Hepatocyte (in vitro differentiated cells): ENCODE measurements around the gene IRX2. TPM values are rescaled to one million over a fixed set of nuclear protein-coding genes. Genes with fewer than 3 reads are reported as not detected.

Source experiments
- DNase-seq: peaks from one replicate; pipeline ENCODE4 v3.0.0-alpha.2; 2016; ENCODE audit warnings: low spot score
- H2AFZ ChIP-seq: fragments of 200-600 bp; sonication (generic); 2 replicates; pipeline ENCODE4 v1.6.0; 2016; ENCODE audit warnings: antibody characterized with exemption, mild to moderate bottlenecking
- H3K27ac ChIP-seq: fragments of 200-600 bp; sonication (generic); 2 replicates; pipeline ENCODE4 v1.5.1; 2016; ENCODE audit warnings: mild to moderate bottlenecking
- H3K27me3 ChIP-seq: fragments of 200-600 bp; sonication (generic); 2 replicates; pipeline ENCODE4 v1.6.1; 2016
- H3K36me3 ChIP-seq: fragments of 200-600 bp; sonication (generic); replicated peaks from 2 replicates; pipeline ENCODE4 v1.5.1; 2016; ENCODE audit warnings: low read depth; ENCODE audit not compliant: insufficient read depth
- H3K4me1 ChIP-seq: fragments of 200-600 bp; sonication (generic); 2 replicates; pipeline ENCODE4 v1.5.1; 2016; ENCODE audit warnings: mild to moderate bottlenecking, moderate library complexity; ENCODE audit not compliant: insufficient read depth
- H3K4me2 ChIP-seq: fragments of 200-600 bp; sonication (generic); 2 replicates; pipeline ENCODE4 v1.6.0; 2016
- H3K4me3 ChIP-seq: fragments of 200-600 bp; sonication (generic); 2 replicates; pipeline ENCODE4 v1.5.1; 2016; ENCODE audit warnings: mild to moderate bottlenecking
- H3K79me2 ChIP-seq: fragments of 200-600 bp; sonication (generic); 2 replicates; pipeline ENCODE4 v1.6.0; 2017; ENCODE audit warnings: mild to moderate bottlenecking
- H3K9me2 ChIP-seq: fragments of 200-600 bp; sonication (generic); replicated peaks from 2 replicates; pipeline ENCODE4 v1.6.0; 2017; ENCODE audit warnings: mild to moderate bottlenecking; ENCODE audit not compliant: insufficient read depth
- H3K9me3 ChIP-seq: fragments of 200-600 bp; sonication (generic); 2 replicates; pipeline ENCODE4 v1.5.1; 2016; ENCODE audit warnings: low read depth, mild to moderate bottlenecking
- H4K20me1 ChIP-seq: fragments of 200-600 bp; sonication (generic); 2 replicates; pipeline ENCODE4 v1.6.0; 2016; ENCODE audit warnings: mild to moderate bottlenecking; ENCODE audit not compliant: insufficient read depth, poor library complexity, severe bottlenecking
- CTCF ChIP-seq: fragments of 200-600 bp; sonication (generic); IDR thresholded peaks from 2 replicates; pipeline ENCODE4 v1.5.1; 2016; ENCODE audit warnings: antibody characterized with exemption, mild to moderate bottlenecking; ENCODE audit not compliant: poor library complexity
- EZH2 ChIP-seq: fragments of 200-600 bp; sonication (generic); IDR thresholded peaks from 2 replicates; pipeline ENCODE4 v1.6.1; 2016; ENCODE audit warnings: antibody characterized with exemption, mild to moderate bottlenecking, borderline replicate concordance
- EZH2phosphoT487 ChIP-seq: fragments of 200-600 bp; sonication (generic); IDR thresholded peaks from one replicate; pipeline ENCODE4 v1.6.1; 2018; ENCODE audit warnings: antibody characterized with exemption, mild to moderate bottlenecking, low read depth, moderate library complexity; ENCODE audit not compliant: unreplicated experiment, severe bottlenecking
- WGBS: methylation state at CpG from one replicate; pipeline ENCODE4 v1.1.6; 2016; ENCODE audit warnings: low lambda C conversion rate; ENCODE audit errors: missing lambda C conversion rate; 5-methylcytosine and 5-hydroxymethylcytosine counted together
- polyA plus RNA-seq: library from polyadenylated mRNA; unstranded; fragments of >200 nt; fragmentation: Nextera tagmentation; extraction: Ambion mirVana; gene quantifications from 2 replicates; pipeline ENCODE4 v1.2.1, GENCODE V29; 2016
- total RNA-seq: library from RNA; depleted of rRNA; stranded (reverse); fragments of >200 nt; gene quantifications from 2 replicates; pipeline ENCODE4 v1.2.3, GENCODE V29; 2014

IRX2 gene
- total and polyA plus RNA-seq, 2 experiments from 2014 or later = 6.0 to 7.8 TPM

- Histone ChIP-seq H3K36me3 (no peaks in the 10 kb centered on the region), H3K27me3 (peaks cover 40% of the 10 kb centered on the region), H3K4me3 (no peak overlapping the region), H4K20me1 (no peaks in the 10 kb centered on the region), H2AFZ (no peak overlapping the region), H3K9me2 (no peaks in the 10 kb centered on the region), H3K79me2 (no peaks in the 10 kb centered on the region), H3K27ac (no peak overlapping the region), H3K9me3 (no peaks in the 10 kb centered on the region), H3K4me1 (peaks cover 5% of the 10 kb centered on the region), H3K4me2 (no peak overlapping the region)
- DNase-seq = no peak
- 86% methylated on average over 3 of the region's 3 CpGs for WGBS
- no peak for TF ChIP-seq EZH2
- TF ChIP-seq EZH2phosphoT487 = no peak
- TF ChIP-seq CTCF = no peak
Observed at GRCh38 chr5:2735996-2736395, 15.5 kb downstream of the IRX2 start.

GRCh38 chr5:2732850-2733249 lies 18.6 kb downstream of the IRX2 start:
- no peaks in the 10 kb centered on the region for H3K9me2 ChIP-seq
- no peaks in the 10 kb centered on the region for H4K20me1 ChIP-seq
- no peak overlapping the region for H3K4me2 ChIP-seq
- peaks cover 13% of the 10 kb centered on the region for H3K27me3 ChIP-seq
- WGBS = 30% methylated on average over 3 of the region's 3 CpGs
- H3K4me1 ChIP-seq = no peaks in the 10 kb centered on the region
- H3K27ac ChIP-seq = no peak overlapping the region
- H3K9me3 ChIP-seq = no peaks in the 10 kb centered on the region
- H3K4me3 ChIP-seq = no peak overlapping the region
- DNase-seq = no peak
- TF ChIP-seq CTCF (no peak), EZH2 (no peak), EZH2phosphoT487 (no peak)
- no peaks in the 10 kb centered on the region for H3K79me2 ChIP-seq
- no peak overlapping the region for H2AFZ ChIP-seq
- no peaks in the 10 kb centered on the region for H3K36me3 ChIP-seq

GRCh38 chr5:2732004-2732403 lies 19.5 kb downstream of the IRX2 start:
- Histone ChIP-seq H3K27ac (no peak overlapping the region), H3K27me3 (peaks cover 20% of the 10 kb centered on the region), H4K20me1 (no peaks in the 10 kb centered on the region), H3K9me2 (no peaks in the 10 kb centered on the region), H3K79me2 (no peaks in the 10 kb centered on the region), H3K36me3 (no peaks in the 10 kb centered on the region), H3K9me3 (no peaks in the 10 kb centered on the region), H2AFZ (no peak overlapping the region), H3K4me3 (no peak overlapping the region), H3K4me1 (no peaks in the 10 kb centered on the region), H3K4me2 (no peak overlapping the region)
- TF ChIP-seq EZH2 (no peak), EZH2phosphoT487 (no peak), CTCF (no peak)
- 80% methylated on average over 4 of the region's 4 CpGs for WGBS
- no peak for DNase-seq

GRCh38 chr5:2729189-2729588 lies 22.3 kb downstream of the IRX2 start:
- H3K79me2 ChIP-seq = no peaks in the 10 kb centered on the region
- no peak overlapping the region for H2AFZ ChIP-seq
- 91% methylated on average over 7 of the region's 7 CpGs for WGBS
- TF ChIP-seq CTCF = no peak
- no peak for TF ChIP-seq EZH2phosphoT487
- no peak for TF ChIP-seq EZH2
- H3K27ac ChIP-seq = no peak overlapping the region
- H3K9me3 ChIP-seq = no peaks in the 10 kb centered on the region
- no peaks in the 10 kb centered on the region for H3K9me2 ChIP-seq
- no peak overlapping the region for H3K4me2 ChIP-seq
- no peak for DNase-seq
- H3K27me3 ChIP-seq = peaks cover 18% of the 10 kb centered on the region
- H4K20me1 ChIP-seq = no peaks in the 10 kb centered on the region
- no peak overlapping the region for H3K4me3 ChIP-seq
- no peaks in the 10 kb centered on the region for H3K4me1 ChIP-seq
- H3K36me3 ChIP-seq = no peaks in the 10 kb centered on the region
